ENCODE measurements around the gene C1S.

Gene C1S

DNA sequence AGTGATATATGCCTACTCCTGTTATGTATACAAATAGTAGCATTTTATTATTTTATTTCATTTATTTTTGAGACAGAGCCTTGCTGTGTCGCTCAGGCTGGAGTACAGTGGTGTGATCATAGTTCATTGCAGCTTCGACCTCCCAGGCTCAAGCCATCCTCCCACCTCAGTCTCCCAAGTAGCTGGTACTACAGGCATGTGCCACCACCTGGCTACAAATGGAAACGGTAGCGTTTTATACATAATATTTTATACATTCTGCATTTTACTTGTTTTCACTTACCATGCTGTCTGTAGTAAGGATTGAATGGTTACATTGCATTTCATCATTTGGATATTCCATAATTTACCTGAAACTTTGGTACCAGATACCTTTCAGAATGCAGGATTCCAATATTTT is 17.6 kb downstream of the C1S start:
- TF ChIP-seq CTCF (IDR thresholded peaks at IDR 0.05; ENCODE audit: extremely low read depth, missing control alignments) = no peak
- DNase-seq (ENCODE audit: low spot score) = no peak

GRCh38 chr12:7079826-7080125 is 19.3 kb downstream of the C1S start:
- no peak for TF ChIP-seq CTCF (IDR thresholded peaks at IDR 0.05; ENCODE audit: extremely low read depth, missing control alignments)
- DNase-seq (ENCODE audit: low spot score) = no peak

DNA sequence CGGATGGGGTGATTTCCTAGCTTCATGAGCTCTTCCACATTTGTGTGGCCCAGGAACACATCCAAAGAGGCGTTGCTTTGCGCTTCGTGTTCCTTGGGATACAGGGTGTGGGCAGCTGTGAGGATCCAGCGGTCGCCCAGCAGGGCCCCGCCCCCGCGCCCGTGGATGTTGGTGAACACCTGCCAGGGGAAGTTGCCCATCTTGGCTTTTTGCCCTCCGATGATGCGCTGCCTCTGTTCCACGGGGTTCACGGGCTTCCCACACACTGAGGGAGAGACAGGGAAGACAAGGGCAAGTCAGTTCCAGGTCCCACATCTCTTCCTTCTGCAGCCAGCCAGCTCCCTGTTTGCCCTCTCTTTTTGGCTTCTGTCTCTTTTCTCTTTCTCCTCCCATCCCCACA is 20.5 kb downstream of the C1S start:
- TF ChIP-seq CTCF (IDR thresholded peaks at IDR 0.05; ENCODE audit: extremely low read depth, missing control alignments) = no peak
- no peak for DNase-seq (ENCODE audit: low spot score)

DNA sequence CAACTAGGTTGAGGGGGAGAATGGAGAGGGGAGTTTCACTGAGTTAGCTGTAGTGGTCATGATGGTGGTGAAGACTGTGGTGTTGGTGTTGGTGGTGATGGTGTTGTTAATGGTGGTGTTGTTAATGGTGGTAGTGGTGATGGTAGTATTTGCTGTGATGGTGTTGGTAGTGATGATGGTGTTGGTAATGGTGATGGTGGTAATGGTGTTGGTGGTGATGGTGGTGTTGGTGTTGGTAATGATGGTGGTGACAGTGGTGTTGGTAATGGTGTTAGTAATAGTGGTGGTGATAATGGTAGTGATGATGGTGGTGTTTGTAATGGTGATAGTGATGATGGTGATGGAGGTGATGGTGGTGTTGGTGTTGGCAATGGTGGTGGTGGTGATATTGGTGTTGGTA is 22.6 kb downstream of the C1S start:
- TF ChIP-seq CTCF (IDR thresholded peaks at IDR 0.05; ENCODE audit: extremely low read depth, missing control alignments) = no peak

DNA sequence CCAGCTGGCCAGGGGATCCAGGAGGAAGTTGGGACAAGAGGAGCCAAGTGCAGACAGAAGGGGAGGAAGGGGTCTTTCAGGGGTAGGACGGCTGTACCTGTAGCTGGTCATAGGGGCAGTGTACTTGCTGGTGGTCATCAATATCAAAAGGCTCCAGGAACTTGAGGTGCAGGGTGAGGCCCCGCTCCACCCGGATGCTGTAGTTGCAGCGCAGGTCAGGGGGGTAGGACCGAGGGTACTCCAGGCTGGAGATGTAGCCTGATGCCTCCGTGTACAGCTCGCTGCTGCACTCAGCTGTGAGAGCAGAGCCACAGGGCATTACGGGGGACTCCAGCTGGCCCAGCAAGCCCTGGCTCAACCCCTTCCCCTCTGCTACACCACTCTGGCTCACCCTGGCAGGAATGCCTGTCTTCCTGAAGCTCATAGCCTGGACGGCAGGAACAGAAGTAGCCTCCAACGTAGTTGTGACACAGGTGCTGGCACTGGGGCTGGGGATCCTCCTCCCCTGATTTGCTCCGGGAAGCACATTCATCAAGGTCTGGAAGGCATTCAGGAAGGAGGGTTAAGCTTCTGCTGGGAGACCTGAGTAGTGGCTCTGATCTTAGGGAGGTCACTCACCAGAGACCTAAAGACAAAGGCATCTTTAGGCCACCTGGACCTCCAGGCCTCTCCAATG is 28.8 kb downstream of the C1S start:
- TF ChIP-seq CTCF (IDR thresholded peaks at IDR 0.05; ENCODE audit: extremely low read depth, missing control alignments) = no peak
- no peak for DNase-seq (ENCODE audit: low spot score)

More for the DNA sequence above, 22.6 kb downstream of the C1S start:
- no peak for DNase-seq (ENCODE audit: low spot score)

DNA sequence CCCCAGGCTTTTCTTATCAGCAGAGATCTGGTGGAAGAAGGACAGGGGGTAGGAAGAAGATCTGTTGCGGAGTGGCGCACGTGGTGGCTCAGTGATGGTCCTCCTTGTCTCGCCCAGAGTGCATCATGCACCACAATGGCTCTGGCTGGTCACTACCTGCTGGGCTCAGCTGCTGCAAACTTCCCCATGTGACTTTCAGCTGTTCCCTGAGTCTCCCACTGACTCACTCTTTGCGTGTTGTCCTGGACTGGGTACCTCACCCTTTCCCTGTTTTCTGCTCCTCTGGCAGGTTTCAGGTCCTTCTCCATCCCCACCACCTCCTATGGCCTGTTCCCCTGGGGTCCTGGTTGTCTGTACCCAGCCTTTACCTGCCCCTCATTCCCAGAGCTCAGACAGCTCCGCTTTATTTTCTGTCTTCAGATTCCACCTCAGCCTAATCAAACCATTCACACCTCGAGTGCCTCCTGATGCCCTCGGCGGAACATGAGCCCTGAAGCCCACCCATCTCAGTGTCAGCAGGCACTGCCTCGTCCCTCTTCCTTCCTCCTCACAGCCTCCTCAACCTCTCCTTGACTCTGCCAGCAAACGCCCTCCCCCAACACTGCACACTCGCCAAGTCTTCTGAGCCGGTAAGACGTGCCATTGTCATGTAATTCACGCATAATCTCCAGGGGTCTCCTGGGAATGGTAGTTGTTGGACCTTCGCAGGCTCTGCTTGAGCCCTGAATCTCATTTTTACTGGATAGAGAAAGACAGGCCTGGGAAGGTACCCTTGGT is 29.9 kb downstream of the C1S start:
- DNase-seq (ENCODE audit: low spot score) = no peak
- TF ChIP-seq CTCF (IDR thresholded peaks at IDR 0.05; ENCODE audit: extremely low read depth, missing control alignments) = no peak

DNA sequence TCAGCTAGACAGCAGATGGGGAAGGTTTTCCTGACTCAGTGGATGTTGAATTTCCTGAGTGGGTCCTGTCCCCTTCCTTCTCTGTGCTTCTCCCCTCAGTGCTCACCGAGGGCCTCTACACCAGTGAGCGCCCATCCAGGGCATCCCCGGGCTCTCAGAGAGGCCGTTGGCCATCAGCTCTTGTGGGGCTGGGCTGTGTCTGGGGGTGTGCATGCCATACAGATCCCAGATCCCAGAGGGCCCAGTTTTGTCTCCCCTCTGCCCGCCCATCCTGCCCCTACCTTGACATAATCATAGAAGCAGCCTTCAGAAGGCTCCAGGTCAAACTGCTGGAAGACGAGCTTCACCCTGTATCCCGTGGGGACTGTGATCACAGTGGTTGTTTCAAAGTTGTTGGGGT is 30.7 kb downstream of the C1S start:
- no peak for TF ChIP-seq CTCF (IDR thresholded peaks at IDR 0.05; ENCODE audit: extremely low read depth, missing control alignments)
- DNase-seq (ENCODE audit: low spot score) = no peak

Measured in GM20000 (cell line).